CD4-positive, alpha-beta memory T cell (primary cell): ENCODE results near the gene RPS6KA1. TPM values are rescaled to one million over a fixed set of nuclear protein-coding genes. Genes with fewer than 3 reads are reported as not detected.

Experiments
- microRNA-seq: library from miRNA; unstranded; fragments of <30 nt; microRNA quantifications from one replicate; pipeline ENCODE4 v1.2.0, GENCODE V29; 2021; ENCODE audit warnings: borderline replicate concordance, borderline number of aligned reads, borderline microRNAs expressed, mixed read lengths
- polyA plus RNA-seq, 2 donors: library from polyadenylated mRNA; unstranded; fragments of 300-500 nt; fragmentation: Illumina TruSeq; gene quantifications; one replicate each; pipeline ENCODE4 v1.2.3, GENCODE V29; 2021
- total RNA-seq, 2 experiments: library from RNA; stranded (reverse); gene quantifications; one replicate each; pipeline ENCODE4 v1.2.3, GENCODE V29; 2021

The RPS6KA1 gene
- total and polyA plus RNA-seq, 4 experiments from 2014 or later = 106 to 215 (median 144) TPM

Small RNA genes within 50 kb of the gene (microRNA-seq; reads per million reads assigned to microRNA genes)
- gene MIR1976 = 6.2 reads per million, percentile 29 among the genes with 10 or more reads in this experiment

Other genes with a start within 250 kb of the RPS6KA1 start
- 100 to 1,000 TPM; 293 to 305 TPM for gene SH3BGRL3, start 249.7 kb upstream of the RPS6KA1 start, total RNA-seq
- gene SH3BGRL3, start 249.7 kb upstream of the RPS6KA1 start, polyA plus RNA-seq = 1,000 to 10,000 TPM in 1 of 2 donors, 100 to 1,000 TPM in 1; 979 to 1,531 TPM
- gene UBXN11, start 223.1 kb upstream of the RPS6KA1 start, total RNA-seq = 100 to 1,000 TPM; 115 to 117 TPM
- 10 to 100 TPM; 13.3 to 17.4 TPM for gene UBXN11, start 223.1 kb upstream of the RPS6KA1 start, polyA plus RNA-seq
- 1,000 to 10,000 TPM; 1,302 to 1,324 TPM for gene CD52, start 211.8 kb upstream of the RPS6KA1 start, total RNA-seq
- gene CD52, start 211.8 kb upstream of the RPS6KA1 start, polyA plus RNA-seq = over 10,000 TPM in 1 of 2 donors, 1,000 to 10,000 TPM in 1; 8,660 to 12,303 TPM
- gene CRYBG2, start 175.6 kb upstream of the RPS6KA1 start, total RNA-seq = 1 to 10 TPM; 5.7 to 6.7 TPM
- gene CRYBG2, start 175.6 kb upstream of the RPS6KA1 start, polyA plus RNA-seq = 1 to 10 TPM in 1 of 2 donors, under 1 TPM in 1; 0.27 to 3.8 TPM
- not detected for gene ZNF683, start 157.0 kb upstream of the RPS6KA1 start, total RNA-seq
- gene ZNF683, start 157.0 kb upstream of the RPS6KA1 start, polyA plus RNA-seq = under 1 TPM; 0.49 to 0.63 TPM
- not detected for gene LIN28A, start 118.9 kb upstream of the RPS6KA1 start, total RNA-seq
- not detected for gene LIN28A, start 118.9 kb upstream of the RPS6KA1 start, polyA plus RNA-seq
- 10 to 100 TPM; 44.4 to 46.2 TPM for gene DHDDS, start 97.4 kb upstream of the RPS6KA1 start, total RNA-seq
- 10 to 100 TPM; 23.3 to 26.7 TPM for gene DHDDS, start 97.4 kb upstream of the RPS6KA1 start, polyA plus RNA-seq
- gene HMGN2, start 57.3 kb upstream of the RPS6KA1 start, total RNA-seq = 100 to 1,000 TPM; 341 to 361 TPM
- 100 to 1,000 TPM; 566 to 681 TPM for gene HMGN2, start 57.3 kb upstream of the RPS6KA1 start, polyA plus RNA-seq
- 100 to 1,000 TPM; 112 to 127 TPM for gene ARID1A, start 166.3 kb downstream of the RPS6KA1 start, total RNA-seq
- 10 to 100 TPM in 1 of 2 donors, 1 to 10 TPM in 1; 4.2 to 30.4 TPM for gene ARID1A, start 166.3 kb downstream of the RPS6KA1 start, polyA plus RNA-seq